Stimulated activated naive CD8-positive, alpha-beta T cell treated with anti-CD3 and anti-CD28 coated beads, Interleukin-15, Interleukin-2, amounts not matched to agents 100 U/mL and 50 U/mL, for 24 hours (primary cell): Measurements from ENCODE around the gene WDR72.
"Not testable (repeated sequence)": the region's sequence is repeated elsewhere in the genome, so short reads cannot be mapped to it uniquely, and the experiment has no call there.

Source experiments
- ATAC-seq: fragments of 150-1000 bp; cut with Tn5 transposase; one replicate; pipeline ENCODE4 v1.10.0; 2021
- DNase-seq: peaks from one replicate; pipeline ENCODE4 v3.0.0; 2021

The WDR72 gene

DNA sequence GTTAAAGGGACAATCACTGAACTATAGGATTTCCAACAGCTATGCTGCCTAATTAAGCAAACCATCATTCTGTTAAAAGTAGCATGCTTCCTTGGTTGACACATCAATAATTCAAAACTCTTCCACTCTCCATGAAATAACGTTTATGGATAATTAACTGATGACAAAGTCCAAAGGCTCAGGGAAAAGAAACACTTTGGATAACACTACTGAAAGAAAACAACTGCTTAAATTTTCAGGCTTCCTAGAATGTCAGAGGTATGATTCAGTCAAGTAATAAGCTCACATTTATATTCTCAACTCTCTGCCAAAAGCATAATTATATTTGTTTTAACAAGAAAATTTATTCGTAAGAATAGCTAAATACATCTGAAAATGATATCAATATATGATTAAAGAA, 49.6 kb downstream of the WDR72 start:
- ATAC-seq (no peak), DNase-seq (no peak)

DNA sequence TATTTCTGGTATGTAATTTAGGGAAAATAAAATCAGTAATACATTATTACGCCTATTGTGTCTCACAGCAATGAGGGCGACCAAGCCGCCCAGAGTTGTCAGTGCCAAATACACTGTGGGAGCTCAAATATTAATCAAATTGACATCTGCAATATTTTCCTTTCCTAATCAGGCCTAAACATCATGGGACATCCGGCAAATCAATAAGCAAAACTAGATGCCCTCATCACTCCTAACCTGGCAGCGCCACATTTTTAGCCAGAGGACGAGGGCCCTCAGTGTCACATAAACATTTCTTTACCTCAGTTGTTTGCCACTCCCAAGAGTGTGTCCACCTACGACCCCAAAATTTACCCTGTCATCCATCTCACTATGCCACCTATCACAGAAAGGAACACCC, 64.1 kb downstream of the WDR72 start:
- ATAC-seq = no peak
- no peak for DNase-seq

DNA sequence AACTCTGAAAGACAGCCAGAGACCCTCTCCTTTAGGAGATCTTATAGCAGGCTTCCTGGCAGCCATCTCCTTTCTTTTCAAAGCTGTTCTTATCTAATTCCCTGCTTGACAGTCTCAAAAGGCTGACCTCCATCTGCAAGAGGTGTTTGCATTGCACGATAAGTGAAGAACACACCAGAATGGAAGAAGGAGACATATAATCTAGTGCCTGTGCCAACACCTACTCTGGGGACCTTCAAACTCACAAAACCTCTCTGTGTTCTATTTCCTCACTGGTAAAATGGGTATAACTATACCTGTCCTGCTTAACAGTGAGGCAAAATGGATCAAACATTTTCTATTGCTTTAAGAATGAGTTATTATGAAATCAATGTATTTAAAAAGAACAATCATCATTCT, 65.0 kb downstream of the WDR72 start:
- DNase-seq (no peak), ATAC-seq (no peak)

DNA sequence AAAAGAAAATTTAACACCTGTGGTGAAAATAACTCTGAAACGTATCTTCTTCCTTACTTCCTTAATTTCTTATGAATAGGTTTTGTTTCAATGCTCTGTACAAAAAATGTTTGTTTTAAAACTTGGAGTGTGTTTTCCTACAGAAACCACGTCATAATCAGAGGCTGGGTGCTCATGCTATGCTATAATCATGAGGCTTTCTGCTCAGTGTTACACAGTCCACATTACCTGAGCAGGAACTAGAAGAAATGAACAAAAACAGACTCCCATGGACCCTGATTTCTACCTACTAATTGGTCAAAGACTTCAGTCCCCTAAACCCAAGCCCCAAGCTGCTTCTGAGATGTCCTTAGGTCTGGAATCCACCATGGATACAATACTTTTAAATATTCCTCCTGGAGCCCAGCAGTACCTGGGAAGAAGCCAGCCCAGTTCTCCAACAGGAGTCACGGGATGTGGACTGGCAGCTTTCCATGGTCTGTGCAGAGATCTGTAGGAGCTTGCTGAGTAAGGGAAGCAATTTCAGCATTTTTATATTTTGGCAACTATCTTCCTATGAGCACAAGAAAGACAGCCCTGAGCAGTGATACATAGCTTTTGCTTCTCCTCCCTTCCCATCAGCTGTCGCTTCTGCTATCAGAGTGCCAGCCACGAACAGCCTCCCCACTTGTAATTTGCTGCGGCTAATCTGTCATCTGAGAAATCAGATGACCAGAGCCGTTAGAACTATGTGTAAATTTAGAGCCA, 65.6 kb downstream of the WDR72 start:
- ATAC-seq (no peak), DNase-seq (no peak)

DNA sequence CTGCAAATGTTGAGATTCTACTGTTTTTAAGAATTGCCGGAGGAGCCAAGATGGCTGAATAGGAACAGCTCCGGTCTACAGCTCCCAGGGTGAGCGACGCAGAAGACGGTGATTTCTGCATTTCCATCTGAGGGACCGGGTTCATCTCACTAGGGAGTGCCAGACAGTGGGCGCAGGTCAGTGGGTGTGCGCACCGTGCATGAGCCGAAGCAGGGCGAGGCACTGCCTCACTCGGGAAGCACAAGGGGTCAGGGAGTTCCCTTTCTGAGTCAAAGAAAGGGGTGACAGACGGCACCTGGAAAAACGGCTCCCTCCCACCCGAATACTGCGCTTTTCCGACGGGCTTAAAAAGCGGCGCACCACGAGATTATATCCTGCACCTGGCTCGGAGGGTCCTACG, 75.3 kb downstream of the WDR72 start:
- ATAC-seq, DNase-seq: not testable (repeated sequence)

DNA sequence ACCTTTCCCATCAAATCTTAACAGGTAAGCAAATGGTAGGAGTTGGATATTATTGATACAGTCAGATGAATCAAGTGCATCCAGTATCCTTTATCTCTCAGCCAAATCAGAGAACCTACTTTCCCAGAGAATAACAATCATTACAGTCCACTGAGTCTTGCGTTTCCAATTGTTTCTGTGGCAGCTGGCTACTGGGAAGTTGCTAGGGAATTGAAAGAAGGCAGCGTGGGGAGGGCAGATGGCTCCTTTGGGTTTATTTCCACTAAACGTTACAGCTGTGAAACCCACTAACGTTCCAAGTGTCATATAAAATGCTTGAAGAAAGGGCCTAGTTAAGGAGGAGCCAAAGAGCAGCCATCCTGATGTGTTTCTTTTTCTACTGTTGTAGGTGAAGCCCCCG, 78.4 kb downstream of the WDR72 start:
- no peak for ATAC-seq
- no peak for DNase-seq

DNA sequence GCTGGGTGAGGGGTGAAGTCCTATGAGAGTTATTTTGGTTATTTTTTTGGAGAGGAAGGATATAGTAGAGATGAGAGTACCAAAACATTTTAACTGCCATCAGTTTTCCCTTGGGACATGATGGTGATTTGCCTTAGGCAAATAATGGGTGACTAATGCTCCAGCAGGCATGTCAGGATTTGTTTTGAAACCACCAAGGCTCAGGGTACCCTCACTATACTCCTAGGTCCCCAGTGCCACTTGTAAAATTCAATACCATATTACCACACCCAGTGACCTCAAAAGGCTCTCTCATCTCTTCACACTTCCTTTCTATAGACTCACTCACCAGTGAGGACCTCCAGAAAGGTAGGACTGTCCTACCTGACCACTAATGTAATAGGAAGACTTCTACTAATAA, 83.6 kb downstream of the WDR72 start:
- ATAC-seq = no peak

DNA sequence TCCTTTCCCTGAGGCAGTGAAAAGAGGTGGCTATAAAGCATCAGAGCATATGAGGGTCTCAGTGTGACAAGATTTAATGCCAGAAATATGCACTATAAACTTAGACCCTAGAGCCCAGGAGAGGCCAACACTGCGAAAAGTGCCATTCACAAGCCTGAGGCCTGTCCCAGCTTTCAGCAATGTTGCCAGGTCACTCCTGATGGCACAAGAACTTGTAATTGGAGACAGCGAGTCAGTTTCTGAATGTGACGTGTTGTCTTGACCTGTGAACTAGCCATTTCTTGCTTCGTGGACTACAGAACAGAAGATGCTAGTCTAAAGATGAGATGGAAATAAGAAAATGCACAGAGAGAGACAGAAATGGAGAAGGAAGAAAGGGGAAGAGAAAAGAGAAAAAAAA, 87.9 kb downstream of the WDR72 start:
- ATAC-seq (no peak), DNase-seq (no peak)

More for the DNA sequence above, 83.6 kb downstream of the WDR72 start:
- DNase-seq = no peak

DNA sequence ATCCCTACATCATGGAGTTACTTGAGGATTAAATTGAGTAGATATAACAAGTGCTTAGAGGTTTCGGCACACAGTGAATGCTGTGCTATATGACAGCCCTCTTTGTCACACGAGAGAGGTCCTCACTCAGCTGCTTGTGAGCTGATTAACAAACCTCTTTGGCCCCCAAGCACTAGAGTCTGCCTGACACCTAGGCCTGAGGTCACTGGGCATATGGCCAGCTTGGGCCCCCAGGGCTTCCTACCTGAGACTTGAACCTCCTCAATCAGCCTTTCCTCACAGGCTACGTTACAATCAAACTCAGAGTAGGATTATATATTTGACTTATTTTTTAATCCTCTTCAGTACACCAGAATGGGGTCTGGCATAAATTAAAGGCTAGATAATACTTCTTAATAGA, 88.8 kb downstream of the WDR72 start:
- no peak for ATAC-seq
- no peak for DNase-seq

DNA sequence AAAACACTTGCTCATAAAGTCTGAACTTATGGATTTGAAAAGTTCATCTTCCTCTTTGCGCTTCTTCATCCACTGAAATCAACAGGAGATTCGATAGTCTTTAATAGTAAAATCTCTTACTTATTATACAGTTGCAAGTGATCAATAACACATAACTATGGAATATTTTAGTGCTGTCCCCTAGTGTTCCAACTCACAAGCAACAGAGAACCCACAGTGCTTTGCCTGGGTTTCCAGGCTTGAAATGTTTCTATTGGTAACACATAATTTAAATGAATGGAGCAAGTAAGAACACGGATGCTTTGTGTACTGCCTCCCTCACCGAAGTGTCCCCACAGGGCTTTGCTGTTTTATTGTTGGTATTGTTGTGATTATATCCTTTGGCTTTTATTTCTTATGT, 93.5 kb downstream of the WDR72 start:
- ATAC-seq = no peak
- DNase-seq = no peak

DNA sequence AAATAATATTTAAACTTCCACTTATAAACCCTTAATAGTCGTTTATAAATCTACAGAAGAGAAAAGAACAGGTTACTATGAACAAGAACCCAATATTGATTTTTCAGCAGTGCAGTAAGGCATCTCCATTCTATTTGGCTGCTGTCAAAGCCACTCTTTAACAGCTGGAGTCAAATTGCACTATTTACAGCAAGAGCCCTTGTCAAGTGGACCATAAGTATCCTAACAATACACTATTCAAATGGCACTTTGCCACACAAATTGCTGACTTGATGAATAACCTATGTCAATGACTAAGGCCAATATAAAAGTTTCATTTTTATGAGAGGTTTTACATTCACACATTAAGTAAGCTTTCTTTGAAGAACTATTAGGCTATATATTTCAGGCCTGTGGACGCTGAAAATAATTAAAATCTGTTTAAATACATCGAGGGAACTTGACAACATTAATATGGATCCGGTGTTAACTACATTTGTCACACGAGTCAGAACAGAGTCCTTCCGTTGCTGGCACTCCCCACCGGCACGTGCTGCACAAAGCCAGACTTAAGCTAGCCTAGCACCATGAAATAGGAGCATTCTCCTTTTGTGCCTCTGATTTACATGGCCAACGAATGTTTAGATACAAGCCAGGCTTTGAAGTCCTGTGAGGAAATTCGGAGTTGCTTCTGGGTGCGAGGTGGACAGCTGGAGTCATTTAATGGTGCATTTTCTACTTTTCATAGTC, 100.5 kb downstream of the WDR72 start:
- ATAC-seq (no peak), DNase-seq (no peak)

DNA sequence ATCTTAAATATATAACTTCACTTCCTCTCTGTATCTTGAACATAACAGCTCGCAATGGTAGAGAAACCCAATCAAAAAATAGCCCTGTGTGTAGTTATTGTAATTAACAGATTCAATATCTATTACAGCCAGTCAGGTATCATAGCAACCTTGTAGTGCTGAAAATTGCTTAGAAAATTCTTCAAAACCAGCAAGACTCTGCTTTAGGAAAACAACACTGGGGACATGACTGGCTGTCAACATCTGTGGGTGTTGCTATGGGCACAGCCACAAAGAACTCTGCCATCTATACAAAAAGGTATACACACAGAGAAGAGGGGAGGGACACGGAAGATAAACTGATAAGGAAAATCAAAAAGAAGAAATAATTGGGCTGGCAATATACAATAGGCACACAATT, 101.2 kb downstream of the WDR72 start:
- DNase-seq = no peak
- ATAC-seq = no peak

DNA sequence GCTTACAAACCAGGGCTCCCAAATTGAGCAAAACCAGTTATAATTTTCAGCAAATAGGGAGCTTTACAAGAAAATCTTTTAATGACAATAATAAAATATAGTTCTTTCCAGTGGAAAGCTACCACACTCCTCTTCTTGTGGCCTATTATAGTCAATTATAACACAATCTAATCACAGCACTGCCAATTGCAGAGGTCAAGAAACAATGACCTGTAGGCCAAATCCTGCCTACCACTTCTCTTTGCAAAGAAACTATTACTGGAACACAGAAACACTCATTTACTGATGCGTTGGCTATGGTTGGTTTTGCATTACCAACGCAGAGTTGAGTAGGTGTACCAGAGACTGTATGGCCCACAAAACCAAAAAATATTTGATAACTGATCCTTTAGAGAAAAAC, 110.5 kb downstream of the WDR72 start:
- DNase-seq = no peak
- no peak for ATAC-seq

DNA sequence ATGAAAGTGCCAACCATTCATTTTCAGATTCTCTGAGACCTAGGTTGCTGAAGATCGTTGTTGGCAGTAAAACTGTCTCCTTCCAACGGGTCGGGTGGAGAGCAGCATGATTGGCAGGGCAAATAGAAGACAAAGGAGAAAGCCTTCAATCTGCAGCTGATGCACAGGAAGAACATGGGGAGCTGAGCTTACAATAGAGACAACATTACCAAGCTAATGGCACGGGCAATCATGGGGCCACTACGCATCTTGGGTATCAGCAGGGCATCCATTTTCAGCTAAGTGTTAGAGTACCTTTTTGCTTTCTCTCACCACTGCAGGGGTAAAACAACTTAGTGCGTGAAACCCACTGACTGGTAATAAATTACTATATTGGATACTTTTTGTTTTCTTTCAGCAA, 114.8 kb downstream of the WDR72 start:
- DNase-seq (no peak), ATAC-seq (no peak)

DNA sequence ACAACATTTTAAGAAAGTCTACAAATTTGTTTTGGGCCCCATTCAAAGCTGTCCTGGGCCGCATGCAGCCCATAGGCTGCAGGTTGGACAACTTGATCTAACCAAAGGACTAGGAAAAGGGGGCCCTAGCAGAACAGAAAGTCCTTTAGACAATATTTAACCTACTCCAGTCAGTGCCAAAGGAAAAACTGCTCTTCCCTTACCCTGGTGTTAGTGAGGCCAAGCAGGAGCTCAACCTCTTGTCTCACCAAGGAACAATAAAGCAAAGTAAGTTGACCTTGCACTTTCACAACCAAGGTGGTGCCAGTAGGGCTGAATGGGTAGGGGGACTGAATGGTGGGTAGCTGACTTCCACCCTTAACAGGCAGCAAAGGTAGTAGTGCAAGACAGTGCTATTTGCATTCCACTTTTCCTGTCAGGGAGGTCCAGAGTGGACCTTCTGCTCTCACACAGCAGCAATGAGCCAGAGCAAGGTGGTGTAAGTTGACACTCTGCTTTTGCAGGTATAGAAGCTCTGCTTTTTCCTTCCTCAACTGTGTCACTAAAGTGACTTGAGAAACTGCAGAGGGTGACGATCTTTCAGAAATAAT, 124.9 kb downstream of the WDR72 start:
- ATAC-seq = no peak
- no peak for DNase-seq

DNA sequence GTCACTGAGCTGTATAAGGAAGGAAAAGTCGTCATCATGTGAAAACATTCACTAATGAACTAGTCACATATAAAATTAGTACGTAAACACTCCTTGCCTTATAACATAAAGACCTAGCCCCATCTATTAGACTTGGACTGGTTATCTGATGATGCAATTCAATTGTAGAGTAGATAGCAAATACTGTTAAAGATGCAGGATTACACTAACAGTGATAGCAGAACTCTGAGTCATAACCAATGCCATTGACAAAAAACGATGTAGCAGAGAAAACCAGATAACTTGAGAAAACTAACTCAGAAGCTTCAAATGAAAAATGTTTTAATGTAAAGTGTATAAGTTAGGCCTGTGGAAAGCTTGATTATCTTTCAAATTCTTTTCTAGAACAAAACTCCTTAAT, 132.2 kb downstream of the WDR72 start:
- DNase-seq (no peak), ATAC-seq (no peak)

DNA sequence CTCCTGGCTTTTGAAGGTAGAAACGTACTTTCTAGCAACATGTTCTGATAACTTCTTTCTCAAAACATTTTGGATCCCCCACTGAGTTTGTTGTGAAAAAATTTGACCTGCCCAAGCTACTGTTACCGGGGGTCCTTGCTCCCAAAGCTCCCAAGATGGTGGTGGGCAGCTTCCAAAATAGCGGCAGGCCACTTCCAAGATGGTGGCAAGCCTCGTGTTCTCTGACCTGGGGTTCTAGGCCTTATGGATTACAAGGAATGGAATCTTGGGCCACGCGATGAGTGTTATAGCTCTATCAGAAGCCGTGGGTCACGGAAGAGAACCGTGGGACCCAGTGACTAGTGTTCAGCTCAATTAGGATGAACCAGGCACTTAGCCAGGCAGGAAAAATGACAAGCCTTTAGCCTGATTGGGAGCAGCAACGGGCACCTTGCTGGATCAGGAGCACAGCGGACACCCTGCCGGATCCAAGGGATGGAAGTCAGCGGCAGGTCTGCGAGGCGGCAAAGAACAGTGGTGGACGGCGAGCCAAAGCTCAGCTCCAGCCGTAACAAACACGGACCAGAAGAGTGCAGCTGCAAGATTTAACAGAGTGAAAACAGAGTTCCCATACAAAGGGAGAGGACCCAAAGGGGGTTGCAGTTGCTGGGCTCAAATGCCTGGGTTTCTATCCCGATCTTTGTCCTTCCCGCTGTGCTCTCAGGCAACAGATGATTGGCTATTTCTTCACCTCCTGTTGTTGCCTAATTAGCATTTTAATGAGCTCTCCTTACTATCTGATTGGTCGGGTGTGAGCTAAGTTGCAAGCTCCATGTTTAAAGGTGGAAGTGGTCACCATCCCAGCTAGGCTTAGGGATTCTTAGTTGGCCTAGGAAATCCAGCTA, 133.3 kb downstream of the WDR72 start:
- ATAC-seq = no peak

DNA sequence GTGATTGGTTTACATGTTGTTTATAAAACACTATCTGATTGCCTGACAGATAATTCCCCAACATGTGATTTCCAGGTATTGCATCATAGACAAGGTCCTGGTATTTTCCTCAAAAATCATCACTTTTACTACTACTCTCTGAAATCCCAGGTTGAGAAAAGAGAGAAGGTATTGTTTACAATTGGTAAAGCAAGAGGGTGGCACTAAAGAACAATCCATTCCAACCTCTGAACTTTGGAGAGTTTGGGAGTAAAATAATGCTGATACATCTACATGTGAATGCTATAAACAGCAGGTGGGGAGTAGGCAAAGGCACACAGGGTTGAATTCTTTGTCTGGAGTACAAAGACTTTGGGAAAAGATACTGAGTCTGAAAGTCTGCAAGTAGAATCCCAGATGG, 134.2 kb downstream of the WDR72 start:
- no peak for DNase-seq
- ATAC-seq = no peak

More for the DNA sequence above, 133.3 kb downstream of the WDR72 start:
- DNase-seq = no peak

DNA sequence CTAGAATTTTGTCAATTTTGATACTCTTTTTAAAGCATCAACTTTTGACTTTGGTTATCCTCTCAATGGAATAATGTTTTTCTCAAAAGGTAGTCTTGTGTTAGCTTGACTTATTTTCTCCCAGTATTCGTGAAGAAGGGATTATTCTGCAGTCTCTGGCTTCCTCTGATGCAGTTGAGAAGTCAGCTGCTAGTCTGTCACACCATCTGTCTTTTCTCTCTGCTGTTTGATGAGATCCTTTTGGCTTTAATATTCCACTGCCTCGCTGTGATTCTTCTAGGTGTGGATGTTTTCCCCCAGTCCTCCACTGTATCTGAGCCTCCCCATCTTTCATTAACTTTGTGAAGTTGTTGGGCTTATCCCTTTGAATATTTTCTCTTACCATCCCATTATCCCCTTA, 141.0 kb downstream of the WDR72 start:
- DNase-seq = no peak
- ATAC-seq = no peak

DNA sequence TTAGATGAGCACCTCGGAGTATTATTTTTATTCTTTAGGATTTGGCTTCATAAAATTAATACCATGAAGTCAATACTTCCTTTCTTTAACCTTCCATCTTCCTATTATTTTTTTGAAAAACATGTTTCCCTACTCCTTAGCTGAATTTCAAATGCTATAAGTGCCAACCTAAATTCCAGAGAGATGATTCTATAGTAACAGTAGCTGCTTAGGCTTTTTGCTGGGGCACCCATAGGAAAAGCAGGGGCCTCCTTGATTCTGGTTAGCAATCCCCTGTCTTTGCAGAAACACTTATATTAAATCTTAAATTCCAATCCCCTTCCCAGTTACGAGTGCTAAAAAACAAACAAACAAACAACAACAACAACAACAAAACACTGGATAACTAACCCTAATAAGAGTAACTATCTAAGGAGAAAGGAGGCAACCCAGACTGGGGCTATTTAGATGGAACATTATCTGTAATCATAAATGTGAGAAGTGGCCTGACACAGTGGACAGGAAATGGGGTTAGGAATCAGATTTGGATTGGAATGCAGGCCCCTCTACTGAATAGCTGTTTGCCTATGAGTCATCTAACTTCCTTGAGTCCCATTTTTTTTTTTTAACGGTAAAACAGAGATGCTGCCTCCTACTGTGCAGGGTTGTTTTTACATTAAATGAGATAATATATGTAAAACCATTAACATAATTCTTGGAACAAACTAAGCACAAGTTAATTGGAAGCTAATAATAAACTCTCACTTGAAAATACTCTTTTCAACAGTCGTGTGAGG, 148.1 kb downstream of the WDR72 start:
- no peak for DNase-seq
- ATAC-seq = no peak

DNA sequence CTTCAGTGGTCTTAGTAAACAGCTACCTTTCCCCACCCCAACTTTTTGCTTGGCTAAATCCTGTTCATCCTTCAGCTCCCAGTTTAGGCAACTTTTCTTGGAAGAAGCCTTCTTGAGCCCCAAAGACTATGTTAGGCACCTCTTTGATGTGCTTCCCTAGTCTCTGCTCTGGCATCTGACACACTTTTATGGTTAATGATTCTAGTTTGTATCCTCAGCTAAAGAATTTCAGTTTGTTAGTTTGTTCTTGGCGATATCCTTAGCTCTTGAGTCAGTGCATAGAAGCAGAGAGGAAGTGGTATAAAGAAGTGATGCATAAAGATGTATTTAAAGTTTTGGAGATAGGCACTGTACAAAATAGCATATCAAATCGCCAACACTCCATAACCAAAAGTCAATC, 168.4 kb downstream of the WDR72 start:
- no peak for ATAC-seq
- no peak for DNase-seq

DNA sequence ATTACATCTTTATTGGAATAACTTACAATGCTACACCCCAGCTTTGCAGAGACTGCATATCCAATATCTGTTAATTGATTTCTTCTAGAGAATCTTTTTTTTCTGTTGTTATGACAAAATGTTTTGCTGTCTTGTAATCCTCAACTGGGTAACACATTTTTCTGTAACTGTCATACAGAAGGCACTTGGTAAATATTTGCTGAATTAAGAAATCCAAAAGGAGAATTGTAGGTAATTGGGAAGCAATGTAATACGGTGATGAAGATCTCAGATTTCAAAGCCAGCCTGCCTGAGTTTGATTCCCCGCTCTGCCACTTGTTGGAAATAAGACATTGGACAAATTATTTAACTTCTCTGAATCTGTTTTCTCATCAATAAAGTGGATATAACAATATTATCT, 169.1 kb downstream of the WDR72 start:
- DNase-seq (no peak), ATAC-seq (no peak)
